ENCODE measurements around the gene LHFPL3.

DNA sequence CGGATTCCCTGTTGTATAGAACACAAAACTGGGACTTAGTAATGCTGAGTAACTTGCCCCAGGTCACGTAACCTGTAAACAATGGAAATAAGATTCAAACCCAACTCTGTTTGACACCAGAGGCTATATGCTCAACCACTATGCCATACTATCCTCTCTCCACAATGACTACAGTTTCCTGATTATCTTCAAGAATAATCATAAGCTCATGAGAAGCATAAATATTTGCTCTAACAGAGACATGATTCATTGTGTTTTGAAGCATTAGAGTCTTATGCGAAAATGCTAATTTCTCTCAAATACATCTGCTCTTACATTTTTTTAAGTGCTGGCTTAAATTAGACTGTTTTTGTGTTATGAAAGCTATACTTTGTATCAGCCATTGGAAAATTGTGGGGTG, 241.3 kb downstream of the LHFPL3 start:
- TF ChIP-seq MYC (IDR thresholded peaks at IDR 0.05; ENCODE audit: low read depth, low read length): no peak
- TF ChIP-seq, protein P1, sequence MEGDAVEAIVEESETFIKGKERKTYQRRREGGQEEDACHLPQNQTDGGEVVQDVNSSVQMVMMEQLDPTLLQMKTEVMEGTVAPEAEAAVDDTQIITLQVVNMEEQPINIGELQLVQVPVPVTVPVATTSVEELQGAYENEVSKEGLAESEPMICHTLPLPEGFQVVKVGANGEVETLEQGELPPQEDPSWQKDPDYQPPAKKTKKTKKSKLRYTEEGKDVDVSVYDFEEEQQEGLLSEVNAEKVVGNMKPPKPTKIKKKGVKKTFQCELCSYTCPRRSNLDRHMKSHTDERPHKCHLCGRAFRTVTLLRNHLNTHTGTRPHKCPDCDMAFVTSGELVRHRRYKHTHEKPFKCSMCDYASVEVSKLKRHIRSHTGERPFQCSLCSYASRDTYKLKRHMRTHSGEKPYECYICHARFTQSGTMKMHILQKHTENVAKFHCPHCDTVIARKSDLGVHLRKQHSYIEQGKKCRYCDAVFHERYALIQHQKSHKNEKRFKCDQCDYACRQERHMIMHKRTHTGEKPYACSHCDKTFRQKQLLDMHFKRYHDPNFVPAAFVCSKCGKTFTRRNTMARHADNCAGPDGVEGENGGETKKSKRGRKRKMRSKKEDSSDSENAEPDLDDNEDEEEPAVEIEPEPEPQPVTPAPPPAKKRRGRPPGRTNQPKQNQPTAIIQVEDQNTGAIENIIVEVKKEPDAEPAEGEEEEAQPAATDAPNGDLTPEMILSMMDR (IDR thresholded peaks at IDR 0.05; ENCODE audit: low read depth, low read length): no peak
- no peak for TF ChIP-seq POLR2A (IDR thresholded peaks at IDR 0.05; ENCODE audit: extremely low read depth, insufficient read length)
